GM12878 (cell line): ENCODE measurements around the gene GRM5. TPM values are rescaled to one million over a fixed set of nuclear protein-coding genes. Genes with fewer than 3 reads are reported as not detected.

ENCODE experiments used
- ATAC-seq: fragments of 200-7000 bp; cut with Tn5 transposase; 3 replicates; pipeline ENCODE4 v1.9.1; 2020; ENCODE audit warnings: mild to moderate bottlenecking, moderate library complexity
- BruUV-seq: library from RNA; stranded (reverse); fragments of 400-500 nt; replicated peaks from 2 replicates; lab custom pipeline; 2021; lab: Mats Ljungman, UMichigan
- CTCF ChIA-PET: fragments of 300-600 bp; sonication (Branson Sonifier 250); formaldehyde crosslinking; extraction: SDS; loops from one replicate; lab custom pipeline; 2021; ENCODE audit warnings: inconsistent platforms; lab: Yijun Ruan, JAX
- POLR2A ChIA-PET: fragments of 350-600 bp; formaldehyde crosslinking; extraction: SDS; loops from one replicate; lab custom pipeline; 2021; ENCODE audit warnings: inconsistent platforms; lab: Charles Lee
- RAD21 ChIA-PET: fragments of 300-600 bp; sonication (Branson Sonifier 250); formaldehyde crosslinking; loops from one replicate; lab custom pipeline; 2023; ENCODE audit warnings: antibody characterized with exemption; ENCODE audit not compliant: unreplicated experiment; lab: Charles Lee
- SMC1A ChIA-PET: fragments of 300-600 bp; sonication (Branson Sonifier 250); formaldehyde crosslinking; loops from one replicate; lab custom pipeline; 2023; ENCODE audit not compliant: unreplicated experiment, uncharacterized antibody; lab: Charles Lee
- DNase-seq: peaks from one replicate; pipeline ENCODE4 v3.0.0-alpha.2; 2011; ENCODE audit warnings: low read depth, low spot score
- FAIRE-seq: peaks from 3 replicates; lab custom pipeline; 2011; peaks lifted over from hg19 to GRCh38; lab: Jason Lieb, UNC
- H2AFZ ChIP-seq: 2 replicates; pipeline ENCODE4 v1.6.0; 2011; ENCODE audit warnings: low read depth, low read length, control low read depth; ENCODE audit not compliant: control insufficient read depth
- H3K27ac ChIP-seq: 2 replicates; pipeline ENCODE4 v1.5.1; 2011; ENCODE audit warnings: control low read depth; ENCODE audit not compliant: control insufficient read depth, insufficient read depth
- H3K27me3 ChIP-seq, 2 experiments: replicated peaks in 1 of 2; 2 replicates each; pipeline versions ENCODE4 v1.6.0 to v1.6.1; 2011; ENCODE audit warnings: low read length in 1 of 2; ENCODE audit not compliant: control insufficient read depth in 2 of 2, insufficient read depth in 2 of 2
- H3K36me3 ChIP-seq, 2 experiments: 2 replicates each; pipeline ENCODE4 v1.5.1; 2011; ENCODE audit warnings: low read length in 1 of 2; ENCODE audit not compliant: control insufficient read depth in 2 of 2, insufficient read depth in 2 of 2
- H3K4me1 ChIP-seq: 2 replicates; pipeline ENCODE4 v1.6.1; 2011; ENCODE audit warnings: mild to moderate bottlenecking, low read length, moderate library complexity, mixed read lengths; ENCODE audit not compliant: control insufficient read depth, insufficient read depth
- H3K4me2 ChIP-seq: 2 replicates; pipeline ENCODE4 v1.6.0; 2011; ENCODE audit warnings: control low read depth; ENCODE audit not compliant: control insufficient read depth, insufficient read depth
- H3K4me3 ChIP-seq: fragments of 200-600 bp; sonication (generic); 2 replicates; pipeline ENCODE4 v1.5.1; 2016
- H3K79me2 ChIP-seq: 2 replicates; pipeline ENCODE4 v1.6.0; 2011; ENCODE audit warnings: low read length; ENCODE audit not compliant: control insufficient read depth, insufficient read depth
- H3K9ac ChIP-seq: 2 replicates; pipeline ENCODE4 v1.8.0; 2011; ENCODE audit warnings: low read length, control low read depth, mixed read lengths; ENCODE audit not compliant: control insufficient read depth, insufficient read depth
- H3K9me3 ChIP-seq: replicated peaks from 3 replicates; pipeline ENCODE4 v1.5.1; 2011; ENCODE audit warnings: mild to moderate bottlenecking, low read length; ENCODE audit not compliant: control insufficient read depth, insufficient read depth
- H4K20me1 ChIP-seq: 2 replicates; pipeline ENCODE4 v1.6.0; 2011; ENCODE audit not compliant: control insufficient read depth, insufficient read depth
- ASH2L ChIP-seq: fragments of 300-600, 200-600 bp; sonication (generic); IDR thresholded peaks from 2 replicates; pipeline ENCODE4 v1.6.1; 2017; ENCODE audit warnings: low read depth, mild to moderate bottlenecking, borderline replicate concordance
- BCL11A ChIP-seq: IDR thresholded peaks from 2 replicates; pipeline ENCODE4 v1.6.1; 2011; ENCODE audit warnings: low read depth, low read length
- DPF2 ChIP-seq: fragments of 450-650 bp; IDR thresholded peaks from 2 replicates; pipeline ENCODE4 v1.6.1; 2017; ENCODE audit warnings: mild to moderate bottlenecking
- ETV6 ChIP-seq, 2 experiments: fragments of 450-650 bp in 1 of 2; IDR thresholded peaks in 1 of 2; conservative IDR thresholded peaks in 1 of 2; 2 replicates each; pipeline ENCODE4 v1.6.1; 2014; ENCODE audit warnings: antibody characterized with exemption in 1 of 2, borderline replicate concordance in 1 of 2, low read depth in 1 of 2, mild to moderate bottlenecking in 1 of 2, moderate library complexity in 1 of 2
- EZH2 ChIP-seq: IDR thresholded peaks from 2 replicates; pipeline ENCODE4 v1.6.1; 2012; ENCODE audit warnings: low read depth, mild to moderate bottlenecking, control low read depth, inconsistent platforms, low read length, borderline replicate concordance; ENCODE audit not compliant: control insufficient read depth
- GATAD2B ChIP-seq: fragments of 450-650 bp; conservative IDR thresholded peaks from 2 replicates; pipeline ENCODE4 v1.6.1; 2017; ENCODE audit warnings: low read depth, mild to moderate bottlenecking, moderate library complexity
- HCFC1 ChIP-seq: fragments of 150-350 bp; IDR thresholded peaks from 2 replicates; pipeline ENCODE4 v1.6.1; 2014; ENCODE audit warnings: low read length
- HDAC2 ChIP-seq: fragments of 200-600 bp; sonication (generic); IDR thresholded peaks from 2 replicates; pipeline ENCODE4 v1.6.1; 2017
- HDGF ChIP-seq: fragments of 450-650 bp; IDR thresholded peaks from 2 replicates; pipeline ENCODE4 v1.6.1; 2016; ENCODE audit warnings: antibody characterized with exemption
- LARP7 ChIP-seq: fragments of 450-650 bp; IDR thresholded peaks from 2 replicates; pipeline ENCODE4 v1.6.1; 2017; ENCODE audit warnings: mild to moderate bottlenecking
- MXI1 ChIP-seq: fragments of 150-350 bp; IDR thresholded peaks from 2 replicates; pipeline ENCODE4 v1.6.1; 2011; ENCODE audit warnings: low read depth, mild to moderate bottlenecking, inconsistent platforms, low read length, improper control_type of control experiment
- MYB ChIP-seq: fragments of 150-350 bp; IDR thresholded peaks from 2 replicates; pipeline ENCODE4 v1.6.1; 2014; ENCODE audit warnings: mild to moderate bottlenecking, low read depth, low read length, borderline replicate concordance
- SREBF1 ChIP-seq: IDR thresholded peaks from 2 replicates; pipeline ENCODE4 v1.6.1; 2012; ENCODE audit warnings: mild to moderate bottlenecking, low read length
- TCF12 ChIP-seq: IDR thresholded peaks from 2 replicates; pipeline ENCODE4 v1.6.1; 2011; ENCODE audit warnings: low read depth, mild to moderate bottlenecking, low read length
- ZBTB33 ChIP-seq: fragments of 450-650 bp; IDR thresholded peaks from 2 replicates; pipeline ENCODE4 v1.6.1; 2017; ENCODE audit warnings: mild to moderate bottlenecking
- ZZZ3 ChIP-seq: IDR thresholded peaks from 2 replicates; pipeline ENCODE4 v1.6.1; 2011; ENCODE audit warnings: low read depth; ENCODE audit not compliant: control insufficient read depth, insufficient read length
- in situ Hi-C: fragments of 300-500 bp; cut with MboI; formaldehyde crosslinking; loops from 9 replicates; pipeline ENCODE4 v1.14.3; 2018; ENCODE audit warnings: mixed read lengths
- intact Hi-C: fragments of 100-400 bp; cut with micrococcal nuclease; formaldehyde crosslinking; loops from one replicate; pipeline ENCODE4 v1.14.2; 2022; ENCODE audit not compliant: unreplicated experiment
- polyA plus RNA-seq, 11 experiments: library from polyadenylated mRNA; depleted of rRNA in 4 of 11; unstranded in 6 of 11; stranded (reverse) in 5 of 11; fragments of >200 nt; fragmentation: Nextera tagmentation in 4 of 11; fragmentation: Illumina TruSeq in 1 of 11; extraction: Ambion mirVana in 4 of 11; extraction: Trizol in 1 of 11; gene quantifications; 1 replicate in 1 of 11; 2 replicates in 10 of 11; pipeline versions ENCODE4 v1.2.1 to v1.2.3, GENCODE V29; 2011 to 2016; ENCODE audit warnings: inconsistent platforms in 2 of 11, missing spikeins in 2 of 11, low read depth in 1 of 11
- total RNA-seq, 4 experiments: library from RNA; depleted of rRNA in 3 of 4; stranded (reverse); fragments of >200 nt in 3 of 4; fragmentation: Illumina TruSeq in 1 of 4; extraction: Trizol in 1 of 4; gene quantifications; 2 replicates each; pipeline versions ENCODE4 v1.2.1 to v1.2.3, GENCODE V29; 2013 to 2021

Gene GRM5
- total and polyA plus RNA-seq, 10 of the 15 experiments (the other 5 are each of a cell fraction or from before 2014, with no cell fraction given) = not detected

DNA sequence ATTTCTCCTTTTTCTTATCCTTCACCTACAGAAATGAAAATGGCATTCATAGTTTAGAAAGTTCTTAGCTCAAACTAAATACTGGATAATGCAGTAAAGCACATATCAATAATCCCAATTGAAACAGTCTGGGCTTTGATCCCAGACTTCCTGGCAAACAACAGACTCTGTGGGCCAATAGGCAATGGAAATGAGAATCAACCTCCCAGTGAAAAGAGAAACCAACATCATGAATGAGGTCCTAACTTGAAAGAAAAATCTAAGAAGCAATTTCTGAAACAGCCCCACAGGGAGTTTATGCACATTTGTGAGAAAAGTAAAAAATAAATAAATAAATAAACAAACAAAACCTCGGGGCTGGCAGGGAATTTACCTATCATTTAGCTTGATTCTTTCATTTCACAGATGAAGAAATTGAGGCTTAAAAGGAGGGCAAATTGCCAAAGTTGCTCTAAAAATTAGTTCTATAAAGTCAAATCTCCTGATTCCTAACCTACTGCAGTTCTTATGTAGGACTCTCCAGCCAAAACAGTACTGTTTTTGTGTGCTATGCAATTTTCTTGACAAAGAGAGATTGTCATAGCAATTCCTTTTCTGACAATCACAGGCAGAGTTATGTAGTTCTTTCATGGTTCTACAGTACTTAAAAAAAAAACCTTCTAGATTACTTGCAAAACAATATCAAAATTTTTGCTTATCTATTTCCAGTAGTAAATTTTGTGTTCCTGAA, 265.8 kb downstream of the GRM5 start (continued):
- TF ChIP-seq ZBTB33 (no peak), TCF12 (no peak), LARP7 (no peak), HDGF (no peak), SREBF1 (no peak), MXI1 (no peak), EZH2 (no peak), HCFC1 (no peak), ZZZ3 (no peak), ETV6 (conservative IDR thresholded peaks at IDR 0.05 in 1 of 2, IDR thresholded peaks at IDR 0.05 in 1 of 2; ENCODE audit: borderline replicate concordance in 1 of 2, low read depth in 1 of 2) (no peak)

DNA sequence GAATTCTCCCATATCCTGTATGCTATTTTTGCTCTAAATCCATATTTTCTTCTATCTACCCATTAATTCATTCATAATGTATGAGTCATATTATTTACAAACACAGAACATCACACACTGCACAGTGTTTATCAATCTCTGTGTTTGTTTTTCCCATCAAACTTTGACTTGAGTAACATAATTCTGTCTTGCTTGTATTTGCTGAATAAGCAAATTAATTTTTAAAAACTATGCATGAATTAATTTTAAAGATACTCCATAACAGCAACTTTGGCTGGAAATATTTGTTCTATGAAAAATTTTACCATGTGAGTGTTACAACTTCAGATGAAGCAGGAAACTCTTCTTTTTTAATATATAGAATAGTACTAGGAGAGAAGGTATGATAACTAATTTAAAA, 275.6 kb downstream of the GRM5 start:
- ChIA-PET POLR2A (no interaction called here), SMC1A (no interaction called here), CTCF (no interaction called here), RAD21 (no interaction called here)
- Histone ChIP-seq H3K36me3 (no peaks in the 10 kb centered on the region), H3K4me1 (no peaks in the 10 kb centered on the region), H4K20me1 (no peaks in the 10 kb centered on the region), H3K27ac (no peak overlapping the region), H3K4me2 (no peak overlapping the region), H2AFZ (no peak overlapping the region), H3K9ac (no peak overlapping the region), H3K4me3 (no peak overlapping the region), H3K27me3 (no peaks in the 10 kb centered on the region), H3K79me2 (no peaks in the 10 kb centered on the region), H3K9me3 (no peaks in the 10 kb centered on the region)
- no peak for ATAC-seq
- no peak for FAIRE-seq
- TF ChIP-seq MXI1 (no peak), ASH2L (no peak), HDAC2 (no peak), BCL11A (no peak), MYB (no peak), DPF2 (no peak), GATAD2B (no peak), TCF12 (no peak)
- no TSS peak for BruUV-seq
- no peak for DNase-seq
- in situ Hi-C loops (no loop called here), intact Hi-C loops (no loop called here)
